Measurements from ENCODE around the gene ALG1. TPM values are rescaled to one million over a fixed set of nuclear protein-coding genes. Genes with fewer than 3 reads are reported as not detected.

Gene ALG1
- total and polyA plus RNA-seq, 2 of the 13 experiments (the other 11 are each of a cell fraction or from before 2014, with no cell fraction given): 43.3 to 75.6 TPM

DNA sequence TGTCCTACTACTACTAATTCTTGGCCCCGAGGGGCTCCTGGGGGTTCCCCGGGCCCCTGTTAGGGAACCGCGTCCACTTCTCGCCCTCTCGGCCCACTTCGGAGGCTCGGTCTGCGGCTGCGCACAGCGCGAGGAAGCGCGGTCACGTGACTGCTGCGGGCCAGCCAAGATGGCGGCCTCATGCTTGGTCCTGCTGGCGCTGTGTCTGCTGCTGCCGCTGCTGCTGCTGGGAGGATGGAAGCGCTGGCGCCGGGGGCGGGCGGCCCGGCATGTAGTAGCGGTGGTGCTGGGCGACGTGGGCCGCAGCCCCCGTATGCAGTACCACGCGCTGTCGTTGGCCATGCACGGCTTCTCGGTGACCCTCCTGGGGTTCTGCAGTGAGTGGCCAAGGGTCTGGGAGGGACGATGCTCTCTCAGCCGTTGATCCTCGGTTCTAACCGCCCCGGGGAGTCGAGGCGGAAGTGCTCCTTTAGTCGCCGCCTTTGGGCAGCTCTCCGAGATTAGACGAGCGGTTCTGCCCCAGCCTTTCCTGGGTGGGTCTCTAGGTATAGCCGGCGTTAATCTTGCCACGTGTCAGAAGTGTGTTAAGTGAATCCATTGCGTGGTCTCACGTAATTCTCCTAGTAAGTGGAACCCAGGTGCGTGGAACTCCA, at the start of gene ALG1 (continued):
- TF ChIP-seq, protein P1, sequence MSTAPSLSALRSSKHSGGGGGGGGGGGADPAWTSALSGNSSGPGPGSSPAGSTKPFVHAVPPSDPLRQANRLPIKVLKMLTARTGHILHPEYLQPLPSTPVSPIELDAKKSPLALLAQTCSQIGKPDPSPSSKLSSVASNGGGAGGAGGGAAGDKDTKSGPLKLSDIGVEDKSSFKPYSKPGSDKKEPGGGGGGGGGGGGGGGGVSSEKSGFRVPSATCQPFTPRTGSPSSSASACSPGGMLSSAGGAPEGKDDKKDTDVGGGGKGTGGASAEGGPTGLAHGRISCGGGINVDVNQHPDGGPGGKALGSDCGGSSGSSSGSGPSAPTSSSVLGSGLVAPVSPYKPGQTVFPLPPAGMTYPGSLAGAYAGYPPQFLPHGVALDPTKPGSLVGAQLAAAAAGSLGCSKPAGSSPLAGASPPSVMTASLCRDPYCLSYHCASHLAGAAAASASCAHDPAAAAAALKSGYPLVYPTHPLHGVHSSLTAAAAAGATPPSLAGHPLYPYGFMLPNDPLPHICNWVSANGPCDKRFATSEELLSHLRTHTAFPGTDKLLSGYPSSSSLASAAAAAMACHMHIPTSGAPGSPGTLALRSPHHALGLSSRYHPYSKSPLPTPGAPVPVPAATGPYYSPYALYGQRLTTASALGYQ (CRISPR knock-in tag; IDR thresholded peaks at IDR 0.05): no peak; the same call in 1 of the 2 replicates
- no peak for TF ChIP-seq SRSF9 (IDR thresholded peaks at IDR 0.05; ENCODE audit: borderline replicate concordance, insufficient read depth, low read depth, low read length, poor library complexity, severe bottlenecking)
- peak; percentile 91 for TF ChIP-seq SRSF1 (optimal IDR thresholded peaks at IDR 0.05; ENCODE audit: low read depth, low read length)
- TF ChIP-seq STAT6 (CRISPR knock-in tag; IDR thresholded peaks at IDR 0.05; ENCODE audit: borderline replicate concordance): peak; percentile 93; the same call in 1 of the 2 replicates
- TF ChIP-seq KLF11 (CRISPR knock-in tag; IDR thresholded peaks at IDR 0.05): peak; percentile 95
- no peak for TF ChIP-seq ZNF577 (CRISPR knock-in tag; IDR thresholded peaks at IDR 0.05; ENCODE audit: borderline replicate concordance, low read depth)
- TF ChIP-seq MXD1 (CRISPR knock-in tag; IDR thresholded peaks at IDR 0.05): peak; percentile 98
- 0 out of 2 replicates have a peak, but pooled peaks have one; percentile 45 for TF ChIP-seq PCBP1 (IDR thresholded peaks at IDR 0.05; ENCODE audit: borderline replicate concordance, low read depth, low read length)
- TF ChIP-seq ZNF557 (CRISPR knock-in tag; IDR thresholded peaks at IDR 0.05): 0 out of 2 replicates have a peak, but pooled peaks have one; percentile 51
- TF ChIP-seq KMT2B (CRISPR knock-in tag; IDR thresholded peaks at IDR 0.05): peak; percentile 92
- TF ChIP-seq, protein P2, sequence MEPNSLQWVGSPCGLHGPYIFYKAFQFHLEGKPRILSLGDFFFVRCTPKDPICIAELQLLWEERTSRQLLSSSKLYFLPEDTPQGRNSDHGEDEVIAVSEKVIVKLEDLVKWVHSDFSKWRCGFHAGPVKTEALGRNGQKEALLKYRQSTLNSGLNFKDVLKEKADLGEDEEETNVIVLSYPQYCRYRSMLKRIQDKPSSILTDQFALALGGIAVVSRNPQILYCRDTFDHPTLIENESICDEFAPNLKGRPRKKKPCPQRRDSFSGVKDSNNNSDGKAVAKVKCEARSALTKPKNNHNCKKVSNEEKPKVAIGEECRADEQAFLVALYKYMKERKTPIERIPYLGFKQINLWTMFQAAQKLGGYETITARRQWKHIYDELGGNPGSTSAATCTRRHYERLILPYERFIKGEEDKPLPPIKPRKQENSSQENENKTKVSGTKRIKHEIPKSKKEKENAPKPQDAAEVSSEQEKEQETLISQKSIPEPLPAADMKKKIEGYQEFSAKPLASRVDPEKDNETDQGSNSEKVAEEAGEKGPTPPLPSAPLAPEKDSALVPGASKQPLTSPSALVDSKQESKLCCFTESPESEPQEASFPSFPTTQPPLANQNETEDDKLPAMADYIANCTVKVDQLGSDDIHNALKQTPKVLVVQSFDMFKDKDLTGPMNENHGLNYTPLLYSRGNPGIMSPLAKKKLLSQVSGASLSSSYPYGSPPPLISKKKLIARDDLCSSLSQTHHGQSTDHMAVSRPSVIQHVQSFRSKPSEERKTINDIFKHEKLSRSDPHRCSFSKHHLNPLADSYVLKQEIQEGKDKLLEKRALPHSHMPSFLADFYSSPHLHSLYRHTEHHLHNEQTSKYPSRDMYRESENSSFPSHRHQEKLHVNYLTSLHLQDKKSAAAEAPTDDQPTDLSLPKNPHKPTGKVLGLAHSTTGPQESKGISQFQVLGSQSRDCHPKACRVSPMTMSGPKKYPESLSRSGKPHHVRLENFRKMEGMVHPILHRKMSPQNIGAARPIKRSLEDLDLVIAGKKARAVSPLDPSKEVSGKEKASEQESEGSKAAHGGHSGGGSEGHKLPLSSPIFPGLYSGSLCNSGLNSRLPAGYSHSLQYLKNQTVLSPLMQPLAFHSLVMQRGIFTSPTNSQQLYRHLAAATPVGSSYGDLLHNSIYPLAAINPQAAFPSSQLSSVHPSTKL (CRISPR knock-in tag; IDR thresholded peaks at IDR 0.05): peak; percentile 81
- no peak for TF ChIP-seq NFIC (IDR thresholded peaks at IDR 0.05; ENCODE audit: low read length)
- TF ChIP-seq KAT2B (IDR thresholded peaks at IDR 0.05; ENCODE audit: borderline replicate concordance, low read depth, low read length): 0 out of 2 replicates have a peak, but pooled peaks have one; percentile 2
- TF ChIP-seq GABPB1 (CRISPR knock-in tag; IDR thresholded peaks at IDR 0.05): peak; percentile 91
- TF ChIP-seq ZNF660 (CRISPR knock-in tag; IDR thresholded peaks at IDR 0.05; ENCODE audit: borderline replicate concordance, low read depth): no peak
- peak; percentile 100 for TF ChIP-seq TAF1 (CRISPR knock-in tag; IDR thresholded peaks at IDR 0.05)
- TF ChIP-seq FOXP1 (IDR thresholded peaks at IDR 0.05): no peak
- TF ChIP-seq FOXP1 (CRISPR knock-in tag; IDR thresholded peaks at IDR 0.05): 0 out of 2 replicates have a peak, but pooled peaks have one; percentile 9
- peak; percentile 86; the same call in 1 of the 2 replicates for TF ChIP-seq ZNF343 (CRISPR knock-in tag; IDR thresholded peaks at IDR 0.05)
